Endothelial cell of umbilical vein (primary cell): Measurements from ENCODE around the gene MINDY3. TPM values are rescaled to one million over a fixed set of nuclear protein-coding genes. Genes with fewer than 3 reads are reported as not detected.

Experiments used
- BruUV-seq: library from RNA; stranded (reverse); fragments of 400-500 nt; replicated peaks from 2 replicates; lab custom pipeline; 2021; lab: Mats Ljungman, UMichigan
- CTCF ChIA-PET: fragments of 300-600, 350-600 bp; sonication (Branson Sonifier 250); formaldehyde crosslinking; loops from one replicate; lab custom pipeline; 2021; ENCODE audit warnings: antibody characterized with exemption, inconsistent platforms; lab: Charles Lee
- POLR2A ChIA-PET: fragments of 300-600, 350-600 bp; sonication (Branson Sonifier 250); formaldehyde crosslinking; loops from one replicate; lab custom pipeline; 2021; ENCODE audit warnings: antibody characterized with exemption, inconsistent platforms; lab: Charles Lee
- DNase-seq: peaks from one replicate; pipeline ENCODE4 v3.0.0-alpha.2; 2011; ENCODE audit warnings: low read depth, low spot score
- FAIRE-seq: peaks from 2 replicates; lab custom pipeline; 2011; peaks lifted over from hg19 to GRCh38; lab: Jason Lieb, UNC
- H2AFZ ChIP-seq: 2 replicates; pipeline ENCODE4 v1.6.0; 2012; ENCODE audit warnings: low read depth, low read length, control low read depth, inconsistent platforms
- H3K27ac ChIP-seq: 2 replicates; pipeline ENCODE4 v1.5.1; 2011; ENCODE audit warnings: low read depth, mild to moderate bottlenecking, control low read depth, low read length, moderate library complexity; ENCODE audit not compliant: insufficient read depth
- H3K27me3 ChIP-seq, 2 experiments: 2 replicates each; pipeline versions ENCODE4 v1.6.0 to v1.6.1; 2011; ENCODE audit warnings: low read length in 2 of 2, mixed read lengths in 1 of 2; ENCODE audit not compliant: control insufficient read depth in 2 of 2, insufficient read depth in 2 of 2
- H3K36me3 ChIP-seq, 2 experiments: 2 replicates in 1 of 2; 3 replicates in 1 of 2; pipeline ENCODE4 v1.5.1; 2011; ENCODE audit warnings: low read length in 2 of 2, mild to moderate bottlenecking in 1 of 2, moderate library complexity in 1 of 2; ENCODE audit not compliant: control insufficient read depth in 2 of 2, insufficient read depth in 2 of 2; ENCODE audit errors: extremely low read depth in 1 of 2
- H3K4me1 ChIP-seq: 3 replicates; pipeline ENCODE4 v1.5.1; 2011; ENCODE audit warnings: mild to moderate bottlenecking, low read length; ENCODE audit not compliant: control insufficient read depth, insufficient read depth; ENCODE audit errors: extremely low read depth
- H3K4me2 ChIP-seq: 2 replicates; pipeline ENCODE4 v1.6.1; 2011; ENCODE audit warnings: low read length, control low read depth, mixed read lengths; ENCODE audit not compliant: insufficient read depth
- H3K4me3 ChIP-seq, 3 experiments: fragments of 200-600 bp in 1 of 3; sonication (generic), shearing (Covaris generic) in 1 of 3; replicated peaks in 1 of 3; 2 replicates each; pipeline ENCODE4 v1.5.1; 2011 to 2016; ENCODE audit warnings: control low read depth in 3 of 3, low read length in 3 of 3, mild to moderate bottlenecking in 2 of 3, inconsistent platforms in 1 of 3, low read depth in 1 of 3, moderate library complexity in 1 of 3; ENCODE audit not compliant: insufficient read depth in 1 of 3
- H3K79me2 ChIP-seq: 2 replicates; pipeline ENCODE4 v1.6.0; 2012; ENCODE audit warnings: low read length, inconsistent platforms; ENCODE audit not compliant: control insufficient read depth, insufficient read depth
- H3K9ac ChIP-seq: replicated peaks from 2 replicates; pipeline ENCODE3; 2011; ENCODE audit warnings: low read length, control low read depth; ENCODE audit not compliant: insufficient read depth; ENCODE audit errors: extremely low read depth
- H3K9me1 ChIP-seq: replicated peaks from 3 replicates; pipeline ENCODE4 v1.6.0; 2011; ENCODE audit warnings: mild to moderate bottlenecking, low read length; ENCODE audit not compliant: control insufficient read depth, insufficient read depth; ENCODE audit errors: extremely low read depth
- H3K9me3 ChIP-seq: replicated peaks from 2 replicates; pipeline ENCODE4 v1.5.1; 2012; ENCODE audit warnings: low read length, inconsistent platforms; ENCODE audit not compliant: control insufficient read depth, insufficient read depth
- H4K20me1 ChIP-seq: replicated peaks from 2 replicates; pipeline ENCODE3; 2011; ENCODE audit warnings: mild to moderate bottlenecking, low read length; ENCODE audit not compliant: control insufficient read depth, insufficient read depth; ENCODE audit errors: extremely low read depth
- CTCF ChIP-seq, 2 donors: IDR thresholded peaks; 1 replicate in 1 of 2; 2 replicates in 1 of 2; pipeline ENCODE4 v1.5.1; 2011; ENCODE audit warnings: low read length in 2 of 2, mild to moderate bottlenecking in 2 of 2, moderate library complexity in 2 of 2, control low read depth in 1 of 2, inconsistent platforms in 1 of 2, low read depth in 1 of 2; ENCODE audit not compliant: insufficient read depth in 1 of 2; ENCODE audit errors: extremely low read depth in 1 of 2
- EZH2 ChIP-seq: IDR thresholded peaks from 2 replicates; pipeline ENCODE4 v1.6.1; 2012; ENCODE audit warnings: borderline replicate concordance, low read depth, mild to moderate bottlenecking, moderate library complexity, low read length, inconsistent platforms; ENCODE audit not compliant: severe bottlenecking
- FOS ChIP-seq: IDR thresholded peaks from 2 replicates; pipeline ENCODE4 v1.6.1; 2011; ENCODE audit warnings: mild to moderate bottlenecking, low read length, moderate library complexity, borderline replicate concordance; ENCODE audit not compliant: insufficient read depth
- GATA2 ChIP-seq: IDR thresholded peaks from 2 replicates; pipeline ENCODE4 v1.7.0; 2011; ENCODE audit warnings: low read depth, mild to moderate bottlenecking, moderate library complexity, mixed read lengths, low read length; ENCODE audit not compliant: insufficient read length, insufficient read depth
- JUN ChIP-seq: IDR thresholded peaks from 2 replicates; pipeline ENCODE4 v1.6.1; 2011; ENCODE audit warnings: borderline replicate concordance, low read depth; ENCODE audit not compliant: insufficient read length, insufficient read depth
- MAX ChIP-seq: IDR thresholded peaks from 2 replicates; pipeline ENCODE4 v1.6.1; 2011; ENCODE audit not compliant: insufficient read depth, insufficient read length
- MYC ChIP-seq: IDR thresholded peaks from one replicate; pipeline ENCODE4 v1.6.1; 2011; ENCODE audit warnings: mild to moderate bottlenecking, low read depth, low read length
- POLR2A ChIP-seq: IDR thresholded peaks from 2 replicates; pipeline ENCODE4 v1.6.1; 2012; ENCODE audit warnings: low read depth, mild to moderate bottlenecking, control low read depth, low read length
- POLR2AphosphoS5 ChIP-seq: IDR thresholded peaks from 2 replicates; pipeline ENCODE4 v1.6.1; 2012; ENCODE audit warnings: low read depth, mild to moderate bottlenecking, control low read depth, low read length, moderate library complexity; ENCODE audit not compliant: insufficient read depth
- dilution Hi-C: fragments of 300-500 bp; cut with MboI; formaldehyde crosslinking; loops from one replicate; pipeline ENCODE4 v1.15.0; 2019; ENCODE audit warnings: low sequenced_read_pairs; ENCODE audit not compliant: extremely low pct_ligation_motif_present
- intact Hi-C: fragments of 100-400 bp; cut with micrococcal nuclease; formaldehyde crosslinking; loops from one replicate; pipeline ENCODE4 v1.10.0; 2022
- polyA plus RNA-seq, 4 experiments: library from polyadenylated mRNA; depleted of rRNA in 3 of 4; stranded (reverse) in 3 of 4; unstranded in 1 of 4; fragments of >200 nt; gene quantifications; 2 replicates each; pipeline versions ENCODE4 v1.2.1 to v1.2.3, GENCODE V29; 2011 to 2012; ENCODE audit warnings: missing spikeins in 1 of 4
- total RNA-seq: library from RNA; stranded (reverse); gene quantifications from 2 replicates; pipeline ENCODE4 v1.2.3, GENCODE V29; 2021

Gene MINDY3
- total and polyA plus RNA-seq, 2 donors (not counting 3 experiments of a cell fraction or from before 2014, with no cell fraction given), result 7.5 to 20.2 TPM

GRCh38 chr10:15729890-15730289, 130.4 kb downstream of the MINDY3 start:
- H3K27ac ChIP-seq, result no peak overlapping the region
- intact Hi-C loops (no loop called here), dilution Hi-C loops (no loop called here)
- ChIA-PET POLR2A (no interaction called here), CTCF (interaction anchor here (0.9 to 2.0 kb wide), 5 partner anchors 10 to 354 kb away, joined by 3 to 10 read pairs (median 4); partner anchors contain the start of gene ITGA8)
- no peak overlapping the region for H2AFZ ChIP-seq
- no peaks in the 10 kb centered on the region for H3K79me2 ChIP-seq
- FAIRE-seq (no peak), DNase-seq (no peak)
- H3K4me3 ChIP-seq, result no peak overlapping the region
- H4K20me1 ChIP-seq, result no peaks in the 10 kb centered on the region
- BruUV-seq, result no TSS peak
- H3K9ac ChIP-seq, result no peak overlapping the region
- H3K36me3 ChIP-seq, result no peaks in the 10 kb centered on the region
- peaks cover 6 to 15% of the 10 kb centered on the region in 2 experiments for H3K27me3 ChIP-seq
- H3K4me2 ChIP-seq, result no peak overlapping the region
- H3K9me1 ChIP-seq, result no peaks in the 10 kb centered on the region
- H3K4me1 ChIP-seq, result no peaks in the 10 kb centered on the region
- no peaks in the 10 kb centered on the region for H3K9me3 ChIP-seq
- TF ChIP-seq POLR2A (no peak), FOS (no peak), EZH2 (no peak), MAX (no peak), POLR2AphosphoS5 (no peak), CTCF (IDR thresholded peaks at IDR 0.05; ENCODE audit: extremely low read depth in 1 of 2, insufficient read depth in 1 of 2, low read depth in 1 of 2, low read length in 2 of 2) (no peak), GATA2 (no peak), JUN (no peak), MYC (no peak)

Other genes with a start within 250 kb of the MINDY3 start
- gene ITGA8, start 140.6 kb downstream of the MINDY3 start, total RNA-seq, result 0.12 and 0.40 TPM in 2 replicates
- gene ITGA8, start 140.6 kb downstream of the MINDY3 start, polyA plus RNA-seq, result 0.04 TPM in 1 of 2 replicates, not detected in the other